Hematopoietic multipotent progenitor cell (in vitro differentiated cells): Measurements from ENCODE around the gene PTTG1IP2. TPM values are rescaled to one million over a fixed set of nuclear protein-coding genes. Genes with fewer than 3 reads are reported as not detected.
A peak's percentile ranks its signal among the peaks of the same experiment; 100 is the strongest.

Source experiments
- DNase-seq, 3 donors: peaks; one replicate each; pipeline ENCODE4 v3.0.0-alpha.2; 2011 to 2015; ENCODE audit warnings: low read depth in 2 of 3, low spot score in 2 of 3
- total RNA-seq: library from RNA; depleted of rRNA; stranded (reverse); fragments of >200 nt; gene quantifications from one replicate; pipeline ENCODE4 v1.2.3, GENCODE V29; 2012

Gene PTTG1IP2
- total RNA-seq, 1 donor = not detected

DNA sequence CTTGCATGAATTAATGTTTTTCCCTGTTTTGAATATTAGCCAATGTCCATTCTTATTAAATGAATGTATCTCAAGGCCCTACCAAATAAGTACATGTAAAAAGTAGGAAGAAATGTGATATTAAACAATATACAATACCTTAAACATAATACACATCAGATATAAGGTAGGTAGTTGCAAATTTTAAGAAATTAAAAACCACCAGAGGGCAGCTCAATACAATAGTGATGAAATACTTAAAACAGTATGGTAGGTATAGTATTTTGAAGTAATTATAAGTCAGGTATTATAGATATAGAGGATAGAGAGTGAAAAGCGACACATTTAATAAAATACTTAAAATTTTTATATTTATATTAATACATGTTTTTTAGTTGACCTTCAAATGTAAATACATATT lies 83.1 kb downstream of the PTTG1IP2 start:
- peak in 2 of 3 donors; percentile 13 to 61 for DNase-seq

DNA sequence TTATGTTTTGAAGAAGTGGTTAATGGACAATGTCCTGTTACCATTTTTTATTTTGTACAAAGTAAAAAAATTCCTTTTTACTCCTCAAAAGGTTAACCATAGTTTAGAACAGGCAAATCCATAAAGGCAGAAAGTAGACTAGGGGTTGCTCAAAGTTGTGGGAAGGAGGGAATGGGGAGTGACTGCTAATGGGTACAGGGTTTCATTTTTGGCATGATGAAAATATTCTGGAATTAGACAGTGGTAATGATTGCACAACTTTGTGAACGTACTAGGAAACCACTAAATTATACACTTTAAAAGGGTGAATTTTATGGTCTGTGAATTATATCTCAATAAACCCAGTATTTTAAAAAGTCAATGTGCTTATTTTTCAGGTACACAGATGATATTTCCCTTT lies 91.3 kb downstream of the PTTG1IP2 start:
- no peak for DNase-seq

Other genes with a start within 250 kb of the PTTG1IP2 start
- gene CFAP69, start 224.5 kb upstream of the PTTG1IP2 start, total RNA-seq = 2.4 TPM
- gene FAM237B, start 148.3 kb upstream of the PTTG1IP2 start, total RNA-seq = not detected
- 3.8 TPM for gene GTPBP10, start 122.9 kb upstream of the PTTG1IP2 start, total RNA-seq
- gene CLDN12, start 66.2 kb upstream of the PTTG1IP2 start, total RNA-seq = 11.0 TPM
- 7.5 TPM for gene CDK14, start 126.7 kb downstream of the PTTG1IP2 start, total RNA-seq